Activated CD4-positive, CD25-positive, alpha-beta regulatory T cell treated with anti-CD3 and anti-CD28 coated beads, Interleukin-2, amount 50 U/mL, for 72 hours (primary cell): Measurements from ENCODE around the gene PGLYRP1.

Experiments used
- DNase-seq: peaks from one replicate; pipeline ENCODE4 v3.0.0; 2021

Gene PGLYRP1

GRCh38 chr19:45999653-46000121, 23.2 kb downstream of the PGLYRP1 start:
- DNase-seq: no peak

GRCh38 chr19:45998834-45999233, 24.0 kb downstream of the PGLYRP1 start:
- DNase-seq: no peak

DNA sequence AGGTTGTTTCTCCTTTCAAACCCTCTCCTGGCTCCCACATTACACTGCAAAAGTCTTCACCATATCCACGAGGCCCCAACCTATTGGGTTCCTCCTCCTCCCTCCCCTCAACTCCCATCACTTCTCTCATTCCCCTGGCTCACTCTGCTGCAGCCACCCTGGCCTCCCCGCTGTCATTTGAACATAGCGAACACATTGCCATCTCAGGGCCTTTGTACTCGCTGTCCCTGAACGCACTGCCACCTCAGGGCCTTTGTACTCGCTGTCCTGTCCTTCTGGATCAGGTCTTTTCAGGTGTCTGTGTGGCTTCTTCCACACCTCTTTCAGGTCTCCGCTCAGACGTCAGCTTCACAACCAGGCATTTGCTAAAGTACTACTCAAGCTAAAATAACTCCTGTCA, 25.9 kb downstream of the PGLYRP1 start:
- no peak for DNase-seq

DNA sequence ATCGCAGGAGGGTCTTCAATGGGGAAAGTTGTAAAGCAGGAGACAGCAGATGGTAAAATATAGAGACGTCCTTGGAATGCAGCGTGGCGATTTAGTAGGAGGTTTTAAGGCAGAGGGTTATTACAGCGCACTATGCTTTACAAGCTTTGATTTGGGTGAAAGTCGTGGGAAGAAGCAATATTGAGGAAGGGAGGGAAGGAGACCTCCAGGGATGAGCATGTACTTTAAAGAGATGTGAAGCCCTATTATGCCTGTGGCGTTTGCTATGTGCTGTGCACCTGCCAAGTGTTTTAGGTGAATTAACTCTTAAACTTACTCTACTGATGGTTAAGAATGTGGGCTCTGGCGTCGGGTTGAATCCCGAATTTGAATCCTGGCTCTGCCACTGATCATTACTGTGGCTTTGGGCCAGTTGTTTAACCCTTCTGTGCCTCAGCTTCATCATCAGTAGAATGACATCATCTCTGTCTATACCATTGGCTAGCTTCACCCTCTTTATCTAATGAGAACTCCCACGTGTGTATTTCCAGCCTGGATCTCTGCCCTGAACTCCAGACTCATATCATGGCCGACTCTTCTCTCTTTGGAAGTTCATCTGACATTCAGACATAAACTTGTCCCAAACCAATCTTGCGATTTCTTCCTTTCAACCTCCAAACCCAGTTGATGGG, 27.0 kb downstream of the PGLYRP1 start:
- DNase-seq: no peak

DNA sequence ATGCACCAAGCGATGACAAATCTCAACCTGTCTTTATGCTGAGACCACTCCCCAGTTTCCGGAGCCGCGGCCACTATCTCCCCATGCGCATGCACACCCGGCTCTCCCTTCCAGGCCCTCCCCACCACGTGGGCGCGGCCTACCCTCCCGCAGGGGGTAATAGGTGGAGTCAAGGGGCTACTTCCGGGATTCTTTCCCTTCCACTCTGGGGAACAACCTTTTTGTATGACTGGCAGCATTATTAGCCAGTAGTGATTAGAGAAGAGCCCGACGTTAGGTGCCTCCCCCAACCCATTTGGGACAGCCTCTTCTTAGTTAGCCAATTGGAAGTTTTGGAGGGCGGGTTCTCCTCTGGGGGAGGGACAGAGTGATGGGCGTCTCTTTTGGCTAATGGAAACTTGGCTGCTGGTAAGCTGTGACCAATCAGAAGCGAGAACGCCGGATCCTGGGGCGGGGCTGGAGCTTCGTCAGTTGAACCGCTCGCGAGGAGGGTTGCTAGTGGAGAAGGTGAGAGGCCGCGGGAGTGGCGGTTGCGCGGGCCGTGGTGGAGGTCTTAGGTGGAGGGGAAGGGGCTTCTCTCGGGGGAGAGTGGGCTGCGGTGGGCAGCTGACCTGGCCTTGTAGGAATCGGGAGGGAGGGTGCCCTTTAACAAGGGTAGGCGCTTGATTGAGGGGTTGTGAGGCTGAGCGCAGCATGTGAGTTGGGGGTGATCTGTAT, 27.7 kb downstream of the PGLYRP1 start, which contains the start of gene CCDC61:
TSS of gene CCDC61 (plus strand) at position 470 of the 717 bp plus-strand sequence. CDS start 7,552 bp downstream, outside the sequence.
- DNase-seq: peak; percentile 94

- no peak for DNase-seq
These were observed 28.3 kb downstream of the PGLYRP1 start for GRCh38 chr19:45994456-45994997.

- DNase-seq: no peak
These were observed 32.6 kb downstream of the PGLYRP1 start for GRCh38 chr19:45990113-45990728.

DNA sequence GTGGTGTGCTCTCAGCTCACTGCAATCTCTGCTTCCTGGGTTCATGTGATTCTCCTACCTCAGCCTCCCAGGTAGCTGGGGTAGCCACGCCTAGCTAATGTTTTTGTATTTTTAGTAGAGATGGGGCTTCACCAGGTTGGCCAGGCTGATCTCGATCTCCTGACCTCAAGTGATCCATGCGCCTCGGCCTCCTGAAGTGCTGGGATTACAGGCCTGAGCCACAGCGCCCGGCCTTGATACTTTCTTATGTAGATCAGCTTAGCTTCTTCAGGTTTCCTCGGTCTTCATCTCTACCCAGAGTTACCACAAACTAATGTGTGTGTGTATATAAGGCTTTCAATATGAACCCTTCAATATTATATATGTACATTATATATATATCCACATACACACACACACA, 37.5 kb downstream of the PGLYRP1 start:
- DNase-seq: no peak

- no peak for DNase-seq
These were observed 41.5 kb downstream of the PGLYRP1 start for GRCh38 chr19:45981350-45981749.

GRCh38 chr19:45978156-45978555, 44.7 kb downstream of the PGLYRP1 start:
- no peak for DNase-seq

DNA sequence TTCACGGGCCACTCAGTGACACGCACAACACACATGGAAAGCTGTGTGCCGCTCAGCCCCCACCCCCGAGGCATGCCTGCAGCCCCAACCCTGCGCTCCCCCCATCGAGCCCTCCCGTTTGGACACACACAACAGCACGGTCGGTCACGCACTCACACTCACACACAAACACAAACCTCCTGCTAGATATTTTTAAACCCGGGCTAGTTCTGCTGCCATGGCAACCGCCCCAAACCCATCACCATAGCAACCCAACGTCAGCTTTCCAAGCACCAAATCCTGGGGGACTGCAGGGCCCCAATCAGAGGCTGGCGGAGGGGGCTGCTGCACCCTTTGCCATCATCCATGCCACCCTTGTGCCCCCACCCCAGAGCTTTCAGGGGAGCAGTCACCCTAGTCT, 46.7 kb downstream of the PGLYRP1 start:
- no peak for DNase-seq

DNA sequence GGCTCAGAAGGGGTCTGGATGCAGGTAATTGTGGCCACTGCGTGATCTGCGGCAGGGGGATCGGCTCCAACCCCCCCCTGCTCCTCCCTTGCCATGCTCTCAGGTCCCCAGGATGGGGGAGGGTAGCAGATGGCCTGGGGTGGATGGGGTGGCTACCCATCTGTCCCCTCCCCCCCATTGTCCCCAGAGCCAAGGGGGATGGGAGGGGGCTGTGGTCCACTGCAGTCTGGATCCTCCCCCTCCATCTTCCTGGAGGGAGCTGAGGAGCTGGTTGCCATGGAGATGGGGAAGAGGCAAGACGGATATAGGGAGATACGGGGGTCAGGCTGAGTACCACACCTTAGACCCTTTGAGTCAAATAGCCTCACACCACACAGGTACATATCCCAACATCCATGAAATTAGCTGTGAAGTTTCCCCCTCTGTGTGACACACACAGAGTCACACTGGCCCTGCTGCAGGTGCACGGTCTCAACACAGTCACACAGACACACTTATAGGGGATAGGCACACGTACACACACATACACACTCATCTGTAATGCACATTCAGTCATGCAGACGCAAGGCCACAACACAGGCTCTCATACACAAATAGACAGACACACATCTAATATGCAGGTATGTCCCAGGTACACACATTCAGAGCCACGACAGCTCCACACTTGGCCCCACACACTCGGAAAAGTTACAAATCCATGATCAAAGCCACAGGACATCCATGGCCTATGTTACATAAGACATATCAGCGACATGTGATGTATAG, 47.4 kb downstream of the PGLYRP1 start:
- DNase-seq: no peak

GRCh38 chr19:45973553-45974338, 49.1 kb downstream of the PGLYRP1 start, which contains the start of gene NOVA2:
Gene NOVA2, minus strand, starts transcription at chr19:45973865. Its CDS starts 514 bp downstream, at chr19:45973351.
- peak; percentile 48 for DNase-seq

DNA sequence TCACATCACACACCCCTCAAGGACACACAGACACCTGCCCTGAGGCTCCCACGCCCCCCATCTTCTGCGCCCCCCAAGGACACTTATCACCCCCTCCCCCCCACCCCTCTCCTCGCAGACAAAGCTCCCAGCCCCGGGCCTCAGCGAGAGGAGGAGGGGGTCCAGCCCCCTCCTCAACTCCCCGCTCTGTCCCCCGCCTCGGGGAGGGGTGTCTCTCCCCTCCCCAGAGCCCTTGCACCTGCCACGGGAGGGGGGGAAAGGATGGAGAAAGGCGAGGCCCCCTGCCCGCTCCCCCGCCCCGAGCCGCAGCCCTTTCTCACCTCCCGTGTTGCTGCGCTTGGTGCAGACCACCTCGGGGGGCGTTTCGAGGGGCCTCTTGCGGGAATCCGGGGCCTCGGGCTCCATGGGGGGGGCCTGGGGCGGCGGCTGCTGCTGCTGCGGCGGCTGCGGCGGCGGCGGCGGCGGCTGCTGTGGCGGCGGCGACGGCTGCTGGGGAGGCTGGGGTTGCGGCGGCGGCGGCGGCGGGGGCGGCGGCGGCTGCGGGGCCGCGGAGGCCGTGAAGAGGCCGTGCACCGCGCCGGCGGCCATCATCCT, 49.8 kb downstream of the PGLYRP1 start:
- no peak for DNase-seq

DNA sequence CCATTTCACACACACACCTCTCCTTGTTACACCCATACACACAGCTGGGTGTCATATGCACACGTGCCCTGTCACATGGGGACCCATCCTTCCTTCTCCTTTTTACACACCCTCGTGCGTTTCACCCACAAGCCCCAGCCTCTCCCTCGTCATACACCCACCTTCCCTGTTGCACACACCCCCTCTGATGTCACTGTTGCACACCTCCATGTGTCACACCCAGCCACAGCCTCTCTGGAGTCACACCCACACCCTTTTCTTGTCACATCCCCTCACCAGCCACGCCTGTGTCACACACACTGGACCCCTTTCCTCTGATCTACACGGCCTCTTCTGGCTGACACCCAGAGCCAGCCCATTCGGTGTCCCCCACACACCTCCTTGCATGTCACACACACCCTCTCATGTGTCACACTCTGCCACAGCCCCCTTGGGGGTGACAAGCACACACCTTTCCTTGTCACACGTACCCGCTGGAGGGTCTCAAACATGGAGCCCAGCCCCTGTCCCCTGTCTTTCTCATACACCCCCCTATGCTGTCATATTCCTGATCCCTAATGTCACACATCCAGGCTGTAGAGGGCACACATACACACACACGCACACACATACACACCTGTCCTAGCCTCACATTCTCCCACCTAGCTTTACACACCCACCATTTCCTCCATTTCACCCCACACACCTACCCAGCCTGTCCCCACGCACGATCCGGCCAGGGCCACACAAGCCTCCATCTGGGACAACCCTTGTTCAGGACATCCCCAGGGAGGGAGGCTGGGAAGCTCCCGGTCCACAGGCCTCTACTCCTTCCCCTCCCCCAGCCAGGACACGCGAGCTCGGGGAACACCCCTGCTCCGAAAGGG, 50.5 kb downstream of the PGLYRP1 start:
- DNase-seq: no peak

- DNase-seq: no peak
These were observed 51.5 kb downstream of the PGLYRP1 start for GRCh38 chr19:45971260-45971902.

DNA sequence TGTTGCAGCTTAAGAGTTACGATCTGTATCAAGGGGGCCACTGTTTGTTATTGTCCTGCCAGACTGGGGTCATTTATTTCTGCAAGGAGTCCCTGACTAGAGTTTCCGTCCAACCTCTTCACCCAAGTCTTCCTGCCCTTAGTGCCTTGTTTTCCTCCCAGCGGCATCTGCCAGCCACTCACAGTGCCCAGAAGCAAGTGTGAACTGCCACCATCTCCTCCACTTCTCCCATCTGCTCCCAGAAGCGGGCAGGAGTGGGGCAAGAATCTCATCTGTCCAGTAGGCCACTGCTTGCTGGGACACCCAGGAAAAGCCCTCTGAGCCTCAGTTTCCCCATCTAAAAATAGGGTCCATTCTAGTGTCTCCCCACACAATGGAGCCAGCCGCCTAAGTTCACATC, 53.2 kb downstream of the PGLYRP1 start:
- DNase-seq: no peak
